Fibroblast of lung (primary cell): Measurements from ENCODE around the gene IQSEC3.

Experiments used
- EZH2 ChIP-seq: IDR thresholded peaks from 2 replicates; pipeline ENCODE4 v1.5.1; 2012; ENCODE audit warnings: low read length, control low read depth, mild to moderate bottlenecking; ENCODE audit errors: missing control alignments
- TF ChIP-seq, protein P1 (sequence below), 2 donors: IDR thresholded peaks in 1 of 2; conservative IDR thresholded peaks in 1 of 2; 1 replicate in 1 of 2; 2 replicates in 1 of 2; pipeline ENCODE4 v1.5.1; 2011 to 2012; ENCODE audit warnings: low read length in 2 of 2, control low read depth in 1 of 2, inconsistent platforms in 1 of 2, low read depth in 1 of 2, mild to moderate bottlenecking in 1 of 2

DNA sequence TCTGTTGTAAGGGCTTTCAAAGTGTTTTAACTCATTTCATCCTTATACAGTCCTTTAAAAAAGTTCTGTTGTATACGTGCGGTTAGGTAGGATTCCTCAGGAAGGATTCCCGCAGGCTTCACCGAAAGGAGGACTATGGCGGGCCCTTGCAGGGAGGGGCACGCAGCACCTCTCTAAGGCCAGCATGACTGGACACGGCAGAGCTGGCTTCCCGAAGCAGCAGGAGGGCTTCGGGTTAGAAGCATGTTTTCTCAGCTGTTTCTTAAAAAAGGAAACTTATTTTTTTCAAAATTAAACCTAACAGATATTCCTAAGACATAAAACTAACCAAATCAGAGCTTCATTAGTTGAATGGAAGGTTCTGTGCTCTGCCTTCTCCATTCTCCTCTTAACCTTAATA, 21.3 kb downstream of the IQSEC3 start:
- TF ChIP-seq, protein P1, sequence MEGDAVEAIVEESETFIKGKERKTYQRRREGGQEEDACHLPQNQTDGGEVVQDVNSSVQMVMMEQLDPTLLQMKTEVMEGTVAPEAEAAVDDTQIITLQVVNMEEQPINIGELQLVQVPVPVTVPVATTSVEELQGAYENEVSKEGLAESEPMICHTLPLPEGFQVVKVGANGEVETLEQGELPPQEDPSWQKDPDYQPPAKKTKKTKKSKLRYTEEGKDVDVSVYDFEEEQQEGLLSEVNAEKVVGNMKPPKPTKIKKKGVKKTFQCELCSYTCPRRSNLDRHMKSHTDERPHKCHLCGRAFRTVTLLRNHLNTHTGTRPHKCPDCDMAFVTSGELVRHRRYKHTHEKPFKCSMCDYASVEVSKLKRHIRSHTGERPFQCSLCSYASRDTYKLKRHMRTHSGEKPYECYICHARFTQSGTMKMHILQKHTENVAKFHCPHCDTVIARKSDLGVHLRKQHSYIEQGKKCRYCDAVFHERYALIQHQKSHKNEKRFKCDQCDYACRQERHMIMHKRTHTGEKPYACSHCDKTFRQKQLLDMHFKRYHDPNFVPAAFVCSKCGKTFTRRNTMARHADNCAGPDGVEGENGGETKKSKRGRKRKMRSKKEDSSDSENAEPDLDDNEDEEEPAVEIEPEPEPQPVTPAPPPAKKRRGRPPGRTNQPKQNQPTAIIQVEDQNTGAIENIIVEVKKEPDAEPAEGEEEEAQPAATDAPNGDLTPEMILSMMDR (conservative IDR thresholded peaks at IDR 0.05 in 1 of 2, IDR thresholded peaks at IDR 0.05 in 1 of 2; ENCODE audit: low read depth in 1 of 2, low read length in 2 of 2), result no peak
- no peak for TF ChIP-seq EZH2
